HG03469 (cell line): ENCODE results near the gene TSTD2.

ENCODE experiments used
- ATAC-seq: cut with Tn5 transposase; IDR thresholded peaks from one replicate; pipeline ENCODE4 v1.9.1; 2021; ENCODE audit warnings: mild to moderate bottlenecking, moderate library complexity, moderate number of reproducible peaks; ENCODE audit not compliant: unreplicated experiment

TSTD2 gene

GRCh38 chr9:97632985-97633858 lies at the start of gene TSTD2, which contains the start of gene NCBP1:
Gene TSTD2 (minus strand): TSS chr9:97633368. CDS start chr9:97627562, 5,806 bp downstream.
Gene NCBP1 (plus strand): TSS chr9:97633821. CDS start chr9:97633882, 61 bp downstream.
- ATAC-seq: peak; percentile 75

- ATAC-seq: no peak
Observed at GRCh38 chr9:97682242-97682641, 49.1 kb upstream of the TSTD2 start.

GRCh38 chr9:97675655-97676054 lies 42.5 kb upstream of the TSTD2 start:
- ATAC-seq: no peak

GRCh38 chr9:97673922-97674321 lies 40.8 kb upstream of the TSTD2 start:
- ATAC-seq: no peak

- ATAC-seq: no peak
Observed at GRCh38 chr9:97672403-97672802, 39.2 kb upstream of the TSTD2 start.

- ATAC-seq: no peak
Observed at GRCh38 chr9:97670586-97670985, 37.4 kb upstream of the TSTD2 start.

- ATAC-seq: no peak
Observed at GRCh38 chr9:97668485-97668884, 35.3 kb upstream of the TSTD2 start.

- ATAC-seq: no peak
Observed at GRCh38 chr9:97666907-97667686, 33.9 kb upstream of the TSTD2 start.

- ATAC-seq: no peak
Observed at GRCh38 chr9:97665742-97666141, 32.6 kb upstream of the TSTD2 start.

- no peak for ATAC-seq
Observed at GRCh38 chr9:97660847-97661246, 27.7 kb upstream of the TSTD2 start.

- ATAC-seq: no peak
Observed at GRCh38 chr9:97660340-97660739, 27.2 kb upstream of the TSTD2 start.

GRCh38 chr9:97659771-97660170 lies 26.6 kb upstream of the TSTD2 start:
- ATAC-seq: no peak

GRCh38 chr9:97658707-97659106 lies 25.5 kb upstream of the TSTD2 start:
- ATAC-seq: no peak

GRCh38 chr9:97651646-97652045 lies 18.5 kb upstream of the TSTD2 start:
- no peak for ATAC-seq

- no peak for ATAC-seq
Observed at GRCh38 chr9:97647996-97648395, 14.8 kb upstream of the TSTD2 start.

GRCh38 chr9:97645720-97646119 lies 12.6 kb upstream of the TSTD2 start:
- no peak for ATAC-seq

- no peak for ATAC-seq
Observed at GRCh38 chr9:97640325-97640724, 7.2 kb upstream of the TSTD2 start.

GRCh38 chr9:97638666-97639065 lies 5.5 kb upstream of the TSTD2 start:
- no peak for ATAC-seq

- ATAC-seq: no peak
Observed at GRCh38 chr9:97636903-97637302, 3.7 kb upstream of the TSTD2 start.

GRCh38 chr9:97635026-97635425 lies 1.9 kb upstream of the TSTD2 start:
- ATAC-seq: no peak

GRCh38 chr9:97633859-97634490 lies 807 bp upstream of the TSTD2 start:
- no peak for ATAC-seq
